NCI-H1694 (cell line): Measurements from ENCODE around the gene OTUD5.
"Not testable (repeated sequence)": the region's sequence is repeated elsewhere in the genome, so short reads cannot be mapped to it uniquely, and the experiment has no call there.

Source experiments
- DNase-seq: peaks from one replicate; lab custom pipeline; 2025; lab: John Stamatoyannopoulos, UW

OTUD5 gene, protein sequence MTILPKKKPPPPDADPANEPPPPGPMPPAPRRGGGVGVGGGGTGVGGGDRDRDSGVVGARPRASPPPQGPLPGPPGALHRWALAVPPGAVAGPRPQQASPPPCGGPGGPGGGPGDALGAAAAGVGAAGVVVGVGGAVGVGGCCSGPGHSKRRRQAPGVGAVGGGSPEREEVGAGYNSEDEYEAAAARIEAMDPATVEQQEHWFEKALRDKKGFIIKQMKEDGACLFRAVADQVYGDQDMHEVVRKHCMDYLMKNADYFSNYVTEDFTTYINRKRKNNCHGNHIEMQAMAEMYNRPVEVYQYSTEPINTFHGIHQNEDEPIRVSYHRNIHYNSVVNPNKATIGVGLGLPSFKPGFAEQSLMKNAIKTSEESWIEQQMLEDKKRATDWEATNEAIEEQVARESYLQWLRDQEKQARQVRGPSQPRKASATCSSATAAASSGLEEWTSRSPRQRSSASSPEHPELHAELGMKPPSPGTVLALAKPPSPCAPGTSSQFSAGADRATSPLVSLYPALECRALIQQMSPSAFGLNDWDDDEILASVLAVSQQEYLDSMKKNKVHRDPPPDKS

DNA sequence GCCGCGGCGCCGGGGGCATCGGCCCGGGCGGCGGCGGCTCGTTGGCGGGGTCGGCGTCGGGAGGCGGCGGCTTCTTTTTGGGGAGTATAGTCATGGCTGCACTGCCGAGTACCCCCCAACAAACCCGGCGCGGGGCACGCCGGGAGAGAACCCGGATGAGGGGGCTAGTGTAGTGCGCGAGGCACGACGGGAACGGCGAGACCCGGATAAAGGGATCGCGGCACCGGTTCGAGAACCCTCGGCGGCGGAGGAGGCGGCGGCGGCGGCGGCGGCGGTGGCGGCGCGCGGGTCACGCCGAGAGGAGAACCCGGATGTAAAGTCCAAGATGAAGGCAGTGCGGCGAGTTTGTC, at the start of gene OTUD5:
Gene OTUD5, minus strand, starts transcription at position 131 of the 350 bp plus-strand sequence. Its CDS starts 37 bp downstream, at position 94.
- DNase-seq: peak; percentile 54

DNA sequence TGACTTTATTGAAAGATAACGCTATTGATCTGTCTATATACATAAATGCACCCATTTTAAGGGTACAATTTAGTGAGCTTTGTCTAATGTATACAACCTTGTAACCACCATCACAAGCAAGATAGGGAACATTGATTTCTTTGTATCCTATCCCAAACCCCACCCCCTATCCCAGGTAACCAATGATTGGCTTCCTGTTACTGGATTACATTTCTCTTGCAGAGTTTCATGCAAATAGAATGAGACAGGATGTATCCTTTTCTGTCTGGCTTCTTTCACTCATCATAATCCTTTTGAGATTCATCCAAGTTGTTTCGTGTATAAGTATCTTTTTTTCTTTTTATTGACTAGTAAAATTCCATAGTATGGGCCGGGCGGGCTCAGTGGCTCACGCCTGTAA, 46.3 kb upstream of the OTUD5 start:
- DNase-seq: no peak

DNA sequence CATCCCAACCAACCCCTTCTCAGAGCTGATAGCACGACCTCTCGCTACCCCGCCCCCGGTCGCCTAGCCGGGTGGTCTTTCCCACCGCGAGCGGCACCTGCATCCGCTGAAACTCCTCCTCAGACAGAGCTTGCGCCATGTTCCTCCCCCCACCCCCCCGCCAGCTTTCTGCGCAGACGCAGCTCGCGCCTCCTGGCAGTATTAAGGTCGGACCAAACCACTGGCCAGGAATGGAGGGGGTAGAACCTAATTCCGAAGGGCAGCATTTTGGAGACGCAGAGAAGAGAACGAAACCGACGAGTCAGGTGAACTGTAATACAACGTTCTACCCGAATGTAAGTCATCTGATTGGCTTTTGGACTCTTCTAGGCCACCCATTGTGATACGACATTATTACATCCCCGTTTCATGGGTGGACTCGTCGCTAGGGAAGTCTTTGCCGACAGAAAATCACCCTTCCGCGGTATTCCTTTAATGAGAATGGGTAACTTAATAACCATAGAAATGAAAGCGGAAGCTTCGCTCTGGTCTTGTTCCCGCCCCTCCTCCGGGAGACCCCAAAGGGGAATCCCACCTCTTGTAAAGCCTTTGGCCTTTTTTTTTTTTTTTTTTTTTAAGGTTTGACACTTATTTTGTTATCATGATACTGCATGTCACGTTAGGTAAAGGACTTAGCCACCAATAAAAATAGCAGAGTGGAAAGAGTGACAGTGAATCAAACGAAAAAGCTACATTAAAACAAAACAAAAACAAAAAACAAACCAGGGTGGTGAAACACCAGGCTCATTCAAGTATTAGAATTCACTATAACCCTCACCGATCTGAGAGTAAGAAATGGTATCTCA, 44.9 kb upstream of the OTUD5 start, which contains the start of gene GRIPAP1:
Gene GRIPAP1, minus strand, starts transcription at position 174 of the 845 bp plus-strand sequence. Its CDS starts 35 bp downstream, at position 139.
- DNase-seq: peak; percentile 92

DNA sequence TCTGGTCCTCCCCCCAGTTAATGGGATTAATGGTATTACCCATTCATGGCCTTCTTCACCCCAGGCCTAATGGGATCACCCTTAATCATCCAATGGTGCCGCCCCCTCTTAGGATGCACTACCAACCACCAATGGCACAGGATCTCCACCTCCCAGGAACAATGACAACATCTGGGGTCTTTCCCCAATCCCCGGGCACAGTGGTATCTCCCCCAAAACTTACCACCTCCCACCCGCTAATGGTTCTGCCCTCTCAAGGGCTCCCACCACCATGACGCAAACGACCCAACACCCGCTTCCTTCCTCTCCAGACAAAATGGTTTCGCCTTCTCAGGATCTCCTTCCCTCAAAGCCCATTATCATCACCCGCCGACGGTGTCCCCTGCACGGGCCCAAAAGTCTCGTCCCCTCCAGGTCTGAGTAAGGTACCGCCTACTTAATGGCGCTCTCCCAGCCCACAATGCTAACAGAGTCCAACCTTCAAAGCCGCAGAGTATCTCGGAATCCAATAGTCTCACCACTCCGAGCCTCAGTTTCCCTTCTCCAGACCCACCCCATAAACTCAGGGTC, 44.2 kb upstream of the OTUD5 start:
- peak; percentile 17 for DNase-seq

DNA sequence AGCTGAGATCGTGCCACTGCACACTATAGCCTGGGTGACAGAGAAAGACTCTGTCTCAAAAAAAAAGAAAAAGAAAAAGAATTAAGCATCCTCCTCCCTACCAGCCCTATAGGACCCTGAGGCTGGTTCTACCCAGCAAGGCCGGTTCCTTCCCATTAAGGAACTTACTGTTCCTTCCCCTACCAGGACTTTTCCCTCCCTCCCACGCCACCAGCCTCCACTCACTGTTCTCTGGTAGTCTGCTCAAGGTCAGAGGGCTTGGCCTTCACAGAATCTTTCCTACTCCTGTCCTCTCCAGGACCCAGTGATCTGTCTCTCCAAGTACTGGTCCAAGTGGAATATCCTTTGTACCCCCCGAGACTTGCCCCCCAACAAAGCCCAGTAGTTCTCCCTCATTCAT, 43.2 kb upstream of the OTUD5 start:
- DNase-seq: no peak

DNA sequence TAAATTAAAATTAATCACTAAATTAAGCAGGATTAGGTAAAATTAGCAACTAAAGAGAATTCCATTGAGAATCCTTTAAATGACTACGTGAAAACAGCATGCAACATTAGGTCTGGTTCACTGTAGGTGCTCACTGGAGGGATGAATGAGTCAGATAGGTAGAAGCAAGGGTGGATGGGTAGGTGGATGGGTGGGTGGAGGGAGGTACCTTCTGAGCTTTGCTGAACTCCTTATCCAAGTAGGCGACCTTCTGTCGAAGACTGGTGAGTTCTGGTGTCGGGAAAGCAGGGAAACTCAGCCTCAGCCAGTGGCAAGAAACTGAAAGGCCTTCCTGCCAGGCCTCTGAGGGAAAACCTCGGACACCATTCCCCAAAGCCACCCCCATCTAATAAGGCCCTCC, 41.6 kb upstream of the OTUD5 start:
- DNase-seq: no peak

DNA sequence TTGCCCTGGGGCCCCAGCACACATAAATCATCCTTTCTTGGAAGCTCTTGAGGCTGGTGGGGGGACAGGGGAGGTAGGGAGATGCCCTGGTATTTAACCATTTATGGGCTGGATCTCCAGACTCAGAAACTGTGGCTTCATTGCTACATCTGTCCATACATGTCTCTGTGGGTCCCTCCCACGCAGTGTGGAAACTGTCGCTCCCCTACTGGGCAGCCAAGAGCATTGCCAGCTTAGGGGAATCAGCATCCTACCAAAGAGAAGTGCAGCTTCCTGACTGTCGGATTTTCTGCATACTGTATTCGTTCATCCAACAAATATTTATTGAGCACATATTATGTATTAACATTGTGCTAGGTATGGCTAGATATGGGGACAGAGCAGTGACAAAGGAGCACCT, 41.0 kb upstream of the OTUD5 start:
- no peak for DNase-seq

DNA sequence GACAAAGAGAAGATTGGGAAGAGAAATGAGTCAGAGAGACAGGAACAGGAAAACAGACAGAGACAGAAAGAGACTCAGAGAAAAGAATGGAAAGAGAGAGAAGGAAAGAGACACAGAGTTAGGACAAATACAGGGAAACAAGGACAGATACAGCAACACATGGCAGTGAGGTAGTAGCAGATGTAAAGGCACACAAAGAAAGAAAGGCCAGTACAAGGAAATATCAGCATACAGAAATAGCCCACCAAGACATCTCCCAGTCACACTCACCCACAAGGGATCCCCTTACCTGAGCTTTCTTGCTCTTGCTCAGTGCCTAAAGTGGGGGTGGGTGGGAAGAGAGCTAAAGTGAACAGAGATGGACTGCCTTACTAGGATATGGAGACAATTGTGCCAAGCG, 40.5 kb upstream of the OTUD5 start:
- no peak for DNase-seq

DNA sequence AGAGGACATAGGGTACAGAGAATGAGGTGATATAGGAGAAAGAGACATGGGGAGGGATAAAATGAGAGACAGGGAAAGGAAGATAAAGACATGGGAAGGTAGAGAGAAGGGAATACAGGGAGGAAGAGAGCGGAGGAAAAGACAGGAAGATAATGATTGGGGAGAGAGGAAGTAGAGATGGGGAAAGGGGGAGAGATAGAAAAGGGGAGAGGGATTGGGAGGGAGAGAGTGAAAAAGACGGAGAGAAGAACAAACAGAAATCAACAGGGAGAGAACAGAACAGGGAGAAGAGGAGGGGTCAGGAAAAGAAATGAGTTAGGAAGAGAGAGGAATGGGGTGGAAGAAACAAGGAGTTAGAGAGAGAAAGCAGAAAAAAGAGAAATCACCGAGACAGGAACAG, 40.0 kb upstream of the OTUD5 start:
- DNase-seq: no peak

DNA sequence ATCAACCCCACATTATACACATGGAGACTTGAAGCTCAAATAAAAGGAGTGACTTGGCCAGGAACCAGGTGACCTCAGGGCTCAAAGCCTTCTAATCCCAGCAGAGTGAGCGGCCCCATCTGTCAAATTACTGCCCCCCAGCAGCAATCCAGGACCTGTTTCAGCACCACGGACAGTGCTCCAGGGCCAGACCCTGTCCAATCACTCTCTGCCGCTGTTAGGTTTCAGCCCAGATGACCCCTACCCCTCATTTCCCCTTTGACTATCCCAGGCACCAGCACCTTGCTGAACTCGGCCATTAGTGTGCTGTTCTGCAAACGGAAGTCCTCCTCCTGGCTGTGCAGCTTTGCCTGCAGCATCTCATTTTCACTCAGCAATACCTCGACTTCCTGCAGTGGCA, 39.6 kb upstream of the OTUD5 start:
- no peak for DNase-seq

DNA sequence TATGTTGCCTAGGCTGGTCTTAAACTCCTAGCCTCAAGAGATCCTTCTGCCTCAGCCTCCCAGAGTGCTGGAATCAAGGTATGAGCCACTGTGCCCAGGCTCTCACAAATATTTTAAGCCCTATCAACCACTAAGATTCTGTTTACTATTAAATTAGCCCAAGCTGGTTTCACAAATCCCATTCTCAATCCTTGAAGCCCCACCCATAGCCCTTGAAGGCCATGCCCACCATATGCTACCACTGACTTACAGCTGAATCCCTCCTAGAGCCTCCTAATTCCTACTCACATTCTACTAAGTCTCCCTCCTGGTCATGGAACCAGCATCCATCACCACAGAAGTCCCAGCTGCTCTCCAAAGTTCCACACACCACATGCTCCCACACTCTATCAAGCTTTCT, 34.9 kb upstream of the OTUD5 start:
- DNase-seq: no peak

DNA sequence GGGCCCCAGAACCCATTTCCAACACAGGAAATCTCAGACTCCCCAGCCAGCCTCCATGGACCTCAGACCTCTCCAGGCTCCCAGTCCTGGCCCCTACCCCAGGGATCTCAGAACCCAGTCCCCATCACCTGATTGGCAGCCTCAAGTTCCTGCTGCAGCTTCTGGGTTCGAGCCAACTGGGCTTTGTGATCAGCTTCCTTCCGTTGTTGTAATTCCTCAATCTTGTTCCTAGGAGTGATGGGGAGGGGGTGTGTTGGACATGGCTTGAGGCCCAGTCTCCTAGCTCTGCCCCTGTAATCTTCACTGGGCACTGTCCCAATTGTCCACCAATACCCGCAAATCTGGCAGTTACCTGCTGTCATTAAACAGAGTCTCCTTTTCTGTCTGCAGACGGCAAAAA, 32.1 kb upstream of the OTUD5 start:
- DNase-seq: no peak

DNA sequence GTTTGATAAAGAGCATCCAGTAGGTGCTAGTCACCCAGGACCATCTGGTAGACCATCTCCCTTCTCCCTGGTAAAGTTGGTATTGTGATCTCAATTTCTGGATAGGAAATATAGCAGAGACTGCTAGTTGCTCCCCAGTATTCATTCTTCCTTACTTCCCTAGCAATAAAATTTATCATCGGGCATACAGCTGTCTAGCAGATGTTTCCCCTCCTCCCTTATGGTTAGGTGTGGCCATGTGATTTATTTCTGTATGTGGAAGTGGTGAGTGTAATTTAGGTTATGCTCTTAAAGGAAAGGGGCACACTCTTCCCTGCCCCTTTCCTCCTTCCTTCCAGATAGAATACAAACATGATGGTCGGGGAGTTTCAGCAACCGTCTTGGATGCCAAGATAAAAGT, 26.5 kb upstream of the OTUD5 start:
- no peak for DNase-seq

DNA sequence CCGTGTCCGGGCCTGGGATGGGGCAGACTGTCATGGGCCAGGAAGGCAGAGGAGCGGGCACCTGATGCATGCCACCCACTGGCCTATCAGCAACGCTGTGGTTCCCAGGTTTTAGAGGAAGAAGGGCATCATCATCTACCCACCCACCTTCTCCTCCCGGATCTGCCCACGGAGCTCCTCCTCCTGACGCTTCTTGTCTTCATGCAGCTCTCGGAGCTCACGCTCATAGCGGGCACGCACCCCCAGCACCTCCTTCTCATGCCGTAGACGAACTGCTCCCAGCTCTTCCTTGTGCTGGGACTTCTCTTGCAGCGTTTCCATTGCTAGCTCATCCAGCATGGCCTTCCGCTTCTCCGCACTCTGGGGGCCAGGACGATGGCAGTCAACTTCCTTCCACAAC, 25.7 kb upstream of the OTUD5 start:
- no peak for DNase-seq

DNA sequence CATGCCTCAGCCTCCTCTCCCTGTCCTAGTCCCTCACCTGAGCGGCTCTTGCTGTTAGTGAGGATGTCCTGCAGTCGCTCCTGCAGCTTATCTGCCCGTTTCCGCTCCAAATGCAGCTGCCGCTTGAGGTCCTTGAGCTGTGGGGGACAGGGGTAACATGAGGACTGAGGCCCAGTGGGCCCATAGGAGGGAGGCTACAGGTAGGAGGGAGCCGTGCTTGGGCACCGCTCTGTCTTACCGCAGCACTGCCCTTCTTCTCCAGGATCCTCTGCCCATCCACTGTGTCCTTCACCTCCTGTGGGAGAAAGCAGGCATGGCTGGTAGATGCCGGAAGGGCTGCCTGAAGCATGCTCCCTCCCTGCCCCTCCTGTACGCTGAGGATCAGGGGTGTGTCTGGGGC, 23.8 kb upstream of the OTUD5 start:
- DNase-seq: no peak

DNA sequence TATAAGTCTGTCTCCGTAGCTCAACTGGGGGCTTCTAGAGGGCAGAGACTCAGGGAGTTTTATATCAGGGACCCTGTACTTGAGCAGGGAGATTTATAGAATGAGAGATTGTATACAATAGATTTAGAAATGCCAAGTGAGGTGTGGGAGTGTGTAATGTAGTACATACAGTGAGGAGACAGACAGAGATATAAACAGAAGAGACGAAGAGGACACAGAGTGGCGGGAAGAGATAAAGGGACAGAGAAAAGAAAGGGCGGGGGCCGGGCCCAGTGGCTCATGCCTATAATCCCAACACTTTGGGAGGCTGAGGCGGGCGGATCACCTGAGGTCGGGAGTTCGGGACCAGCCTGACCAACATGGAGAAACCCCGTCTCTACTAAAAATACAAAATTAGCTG, 22.9 kb upstream of the OTUD5 start:
- not testable (repeated sequence) for DNase-seq

DNA sequence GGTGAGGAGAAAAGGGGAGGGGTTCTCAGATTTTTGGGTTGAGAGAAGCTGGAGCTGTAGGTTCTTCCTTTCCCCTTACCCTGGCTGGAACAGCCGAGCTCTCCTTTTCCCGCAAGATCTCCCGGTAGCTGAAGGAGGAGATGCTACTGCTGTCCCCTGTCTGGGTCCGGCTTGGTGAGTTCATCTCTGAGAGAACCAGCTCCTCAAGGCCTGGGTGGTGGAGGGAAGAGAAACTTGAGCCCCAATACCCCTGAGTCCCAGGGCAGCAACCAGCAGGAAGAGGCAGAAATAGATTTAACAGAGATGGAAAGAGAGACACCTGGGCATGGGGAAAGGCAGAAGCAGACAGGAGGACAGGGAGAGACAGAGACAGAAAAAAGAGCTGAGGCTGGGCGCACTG, 20.8 kb upstream of the OTUD5 start:
- no peak for DNase-seq

DNA sequence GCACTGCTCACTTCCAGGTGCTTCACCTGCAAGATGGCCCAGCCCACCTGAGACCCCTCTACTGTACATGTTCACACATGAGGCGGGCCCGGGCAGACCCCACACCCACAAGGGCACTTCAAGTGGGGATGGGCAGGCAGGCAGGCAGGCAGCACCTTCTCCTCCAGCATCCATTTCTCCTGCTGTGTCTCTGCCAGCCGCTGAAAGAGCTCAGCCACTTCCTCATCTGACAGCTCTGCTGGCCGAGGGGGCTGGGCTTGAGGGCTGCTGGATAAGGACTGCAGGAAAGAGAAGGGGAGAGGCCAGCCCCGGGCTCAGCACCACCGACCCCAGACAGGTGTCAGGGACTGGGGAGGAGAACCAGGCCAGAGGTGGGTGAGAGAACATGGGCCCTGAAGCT, 18.7 kb upstream of the OTUD5 start:
- no peak for DNase-seq

DNA sequence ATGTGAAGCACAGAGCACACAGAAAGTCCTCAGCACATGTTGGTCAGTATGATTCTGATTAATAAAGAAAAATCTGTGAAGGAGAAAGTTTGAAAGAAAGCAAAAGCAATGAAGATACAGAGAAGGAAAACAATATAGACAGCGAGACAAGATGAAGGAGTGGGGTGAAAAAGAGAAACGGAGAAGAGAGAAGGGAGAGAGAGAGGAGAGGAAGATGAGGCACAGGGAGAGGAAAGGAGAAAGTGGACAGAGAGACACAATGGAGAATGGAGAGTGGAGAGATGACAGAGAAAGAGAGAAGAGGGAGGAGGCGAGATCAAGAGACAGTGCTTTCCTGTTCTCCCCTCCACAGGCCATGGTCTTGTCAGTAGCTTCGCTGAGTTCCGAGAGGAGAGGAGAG, 18.1 kb upstream of the OTUD5 start:
- DNase-seq: no peak

DNA sequence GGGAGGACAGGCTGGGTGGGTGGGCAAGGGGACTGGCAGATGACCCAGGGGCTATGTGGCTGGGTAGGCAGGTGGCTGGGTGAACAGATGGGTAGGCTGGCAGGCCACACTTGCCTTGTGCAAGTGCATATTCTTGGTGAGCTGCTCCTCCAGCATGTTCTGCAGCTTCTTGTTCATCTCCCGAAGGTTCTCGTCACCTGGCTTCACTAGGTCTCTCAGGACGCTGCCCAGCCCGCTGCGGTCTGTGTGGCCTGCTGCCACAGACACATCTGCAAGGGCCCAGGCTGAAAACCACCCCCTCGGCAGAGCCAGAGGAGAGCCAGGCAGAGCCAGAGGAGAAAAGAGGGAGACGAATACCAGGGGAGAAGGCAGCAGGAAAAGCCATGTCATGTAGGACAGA, 17.6 kb upstream of the OTUD5 start:
- no peak for DNase-seq

DNA sequence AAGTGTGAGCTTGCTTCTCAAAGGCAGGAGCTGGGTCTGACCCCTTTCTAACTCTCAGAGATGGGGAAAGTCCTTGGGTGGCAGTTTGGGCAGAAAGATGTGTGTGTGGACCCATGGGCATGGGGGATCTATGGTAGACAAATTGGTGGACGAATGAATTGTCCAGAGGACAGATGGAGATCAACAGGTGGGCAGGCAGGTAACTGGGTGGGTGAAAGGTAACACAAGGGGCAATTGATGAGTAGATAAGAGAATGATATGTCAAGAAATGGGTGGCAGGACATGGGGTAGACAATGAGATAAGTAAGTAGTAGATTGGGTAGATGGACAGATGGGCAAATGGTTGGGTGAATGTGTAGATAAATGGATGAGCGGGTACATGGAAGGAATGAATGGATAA, 17.2 kb upstream of the OTUD5 start:
- no peak for DNase-seq

DNA sequence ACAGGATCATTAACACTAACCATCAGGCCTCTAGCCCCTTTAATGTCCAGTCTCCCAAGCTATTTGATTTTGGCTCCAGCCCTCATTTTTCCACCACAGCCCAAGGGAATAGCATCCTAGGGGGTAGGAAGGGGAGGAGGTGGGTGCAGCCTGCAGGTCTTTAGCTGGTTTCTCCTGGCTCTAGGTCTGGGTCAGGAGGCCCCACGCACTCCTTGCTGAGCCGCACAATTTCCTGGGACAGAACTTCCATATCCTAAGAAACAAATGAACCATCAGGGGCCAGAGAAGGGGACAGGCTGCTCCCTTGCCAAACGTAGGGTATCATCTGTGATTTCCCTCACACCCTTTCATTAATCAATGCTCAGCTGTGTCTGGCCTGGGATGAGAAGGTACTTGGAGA, 16.6 kb upstream of the OTUD5 start:
- DNase-seq: no peak
